BLaER1 treated with 17β-estradiol and CSF1 and Interleukin-3, amounts not matched to agents 10 nM and 100 nM (cell line): Measurements from ENCODE around the gene IGSF5.
"Not testable (repeated sequence)": the region's sequence is repeated elsewhere in the genome, so short reads cannot be mapped to it uniquely, and the experiment has no call there.

Experiments used
- H3K27ac ChIP-seq, 11 experiments: shearing (Covaris generic); formaldehyde crosslinking; 2 replicates each; pipeline ENCODE4 v1.8.1; 2022
- H3K27me3 ChIP-seq, 11 experiments: shearing (Covaris generic); formaldehyde crosslinking; 2 replicates each; pipeline ENCODE4 v1.8.1; 2022
- H3K36me3 ChIP-seq, 11 experiments: shearing (Covaris generic); formaldehyde crosslinking; 2 replicates each; pipeline ENCODE4 v1.8.1; 2022
- H3K4me1 ChIP-seq, 10 experiments: shearing (Covaris generic); formaldehyde crosslinking; 2 replicates each; pipeline ENCODE4 v1.8.1; 2022
- H3K4me2 ChIP-seq, 11 experiments: shearing (Covaris generic); formaldehyde crosslinking; 2 replicates each; pipeline ENCODE4 v1.8.1; 2022
- H3K4me3 ChIP-seq, 10 experiments: shearing (Covaris generic); formaldehyde crosslinking; 2 replicates each; pipeline ENCODE4 v1.8.1; 2022
- H3K9ac ChIP-seq, 11 experiments: shearing (Covaris generic); formaldehyde crosslinking; 2 replicates each; pipeline ENCODE4 v1.8.1; 2022
- H3K9me3 ChIP-seq, 11 experiments: shearing (Covaris generic); formaldehyde crosslinking; replicated peaks in 1 of 11; 2 replicates each; pipeline ENCODE4 v1.8.1; 2022
- H4K20me1 ChIP-seq, 11 experiments: shearing (Covaris generic); formaldehyde crosslinking; 2 replicates each; pipeline ENCODE4 v1.8.1; 2022
- Cebpa-rat ChIP-seq, 11 experiments: shearing (Covaris generic); IDR thresholded peaks; 2 replicates each; pipeline ENCODE4 v1.8.1; 2022

The IGSF5 gene

GRCh38 chr21:39736716-39737115 is 8.3 kb upstream of the IGSF5 start:
- no peaks in the 10 kb centered on the region for H3K27me3 ChIP-seq
- H3K36me3 ChIP-seq, result no peaks in the 10 kb centered on the region
- no peak overlapping the region for H3K4me3 ChIP-seq
- no peak overlapping the region for H3K27ac ChIP-seq
- H3K9me3 ChIP-seq, result peaks cover 0 to 9% (median 3%) of the 10 kb centered on the region in 11 experiments; a peak in 4 of 22 replicates
- no peak for TF ChIP-seq Cebpa-rat (IDR thresholded peaks at IDR 0.05)
- no peak overlapping the region for H3K4me2 ChIP-seq
- no peaks in the 10 kb centered on the region for H4K20me1 ChIP-seq
- H3K4me1 ChIP-seq, result no peaks in the 10 kb centered on the region
- no peak overlapping the region for H3K9ac ChIP-seq

- Histone ChIP-seq H3K4me1 (no peaks in the 10 kb centered on the region), H3K4me3 (no peak overlapping the region), H3K27me3 (no peaks in the 10 kb centered on the region), H4K20me1 (no peaks in the 10 kb centered on the region), H3K36me3 (no peaks in the 10 kb centered on the region), H3K9me3 (peaks cover 0 to 9% (median 0%) of the 10 kb centered on the region in 11 experiments; a peak in 1 of 22 replicates), H3K4me2 (no peak overlapping the region), H3K9ac (no peak overlapping the region), H3K27ac (no peak overlapping the region)
- no peak for TF ChIP-seq Cebpa-rat (IDR thresholded peaks at IDR 0.05)
Measured at GRCh38 chr21:39737376-39738000, 7.5 kb upstream of the IGSF5 start.

- no peak overlapping the region for H3K4me2 ChIP-seq
- peaks cover 0 to 9% (median 0%) of the 10 kb centered on the region in 11 experiments; a peak in 1 of 22 replicates for H3K9me3 ChIP-seq
- TF ChIP-seq Cebpa-rat (IDR thresholded peaks at IDR 0.05), result no peak
- H3K4me3 ChIP-seq, result no peak overlapping the region
- H3K27ac ChIP-seq, result no peak overlapping the region
- no peaks in the 10 kb centered on the region for H3K36me3 ChIP-seq
- no peaks in the 10 kb centered on the region for H3K4me1 ChIP-seq
- no peak overlapping the region for H3K9ac ChIP-seq
- no peaks in the 10 kb centered on the region for H3K27me3 ChIP-seq
- no peaks in the 10 kb centered on the region for H4K20me1 ChIP-seq
Measured at GRCh38 chr21:39738566-39738965, 6.4 kb upstream of the IGSF5 start.

- not testable (repeated sequence) for H3K36me3 ChIP-seq, H3K9me3 ChIP-seq
Measured at GRCh38 chr21:39739531-39739930, 5.5 kb upstream of the IGSF5 start.

GRCh38 chr21:39742561-39742960 is 2.4 kb upstream of the IGSF5 start:
- H3K27ac ChIP-seq, H3K4me2 ChIP-seq, H3K4me3 ChIP-seq, H3K9ac ChIP-seq, H4K20me1 ChIP-seq, H3K36me3 ChIP-seq, H3K4me1 ChIP-seq, H3K27me3 ChIP-seq, H3K9me3 ChIP-seq: not testable (repeated sequence)

More at GRCh38 chr21:39739531-39739930, 5.5 kb upstream of the IGSF5 start:
- not testable (repeated sequence) for H3K27me3 ChIP-seq, H3K4me3 ChIP-seq, H4K20me1 ChIP-seq, H3K27ac ChIP-seq, H3K4me1 ChIP-seq, H3K4me2 ChIP-seq, H3K9ac ChIP-seq

- H3K9ac ChIP-seq, result not testable (repeated sequence)
Measured at GRCh38 chr21:39745332-39745731, 349 bp downstream of the IGSF5 start.

GRCh38 chr21:39750670-39751069 is 5.7 kb downstream of the IGSF5 start:
- no peaks in the 10 kb centered on the region for H3K27me3 ChIP-seq
- no peak overlapping the region for H3K4me3 ChIP-seq
- no peak overlapping the region for H3K27ac ChIP-seq
- H4K20me1 ChIP-seq, result no peaks in the 10 kb centered on the region
- H3K4me2 ChIP-seq, result no peak overlapping the region
- H3K9me3 ChIP-seq, result peaks cover 9 to 17% (median 13%) of the 10 kb centered on the region in 11 experiments; a peak in 20 of 22 replicates
- no peaks in the 10 kb centered on the region for H3K4me1 ChIP-seq
- no peak for TF ChIP-seq Cebpa-rat (IDR thresholded peaks at IDR 0.05)
- no peak overlapping the region for H3K9ac ChIP-seq
- H3K36me3 ChIP-seq, result no peaks in the 10 kb centered on the region

More at GRCh38 chr21:39745332-39745731, 349 bp downstream of the IGSF5 start:
- not testable (repeated sequence) for H3K27ac ChIP-seq, H3K27me3 ChIP-seq, H3K36me3 ChIP-seq, H4K20me1 ChIP-seq, H3K9me3 ChIP-seq, H3K4me3 ChIP-seq, H3K4me2 ChIP-seq, H3K4me1 ChIP-seq

GRCh38 chr21:39754811-39755210 is 9.8 kb downstream of the IGSF5 start:
- Histone ChIP-seq H3K4me2 (no peak overlapping the region), H3K9ac (no peak overlapping the region), H4K20me1 (no peaks in the 10 kb centered on the region), H3K36me3 (no peaks in the 10 kb centered on the region), H3K9me3 (peaks cover 9 to 17% (median 13%) of the 10 kb centered on the region in 11 experiments; a peak in 20 of 22 replicates), H3K4me1 (no peaks in the 10 kb centered on the region), H3K27me3 (no peaks in the 10 kb centered on the region), H3K4me3 (no peak overlapping the region), H3K27ac (no peak overlapping the region)
- TF ChIP-seq Cebpa-rat (IDR thresholded peaks at IDR 0.05), result no peak

- H3K27ac ChIP-seq, result no peak overlapping the region
- no peaks in the 10 kb centered on the region for H4K20me1 ChIP-seq
- no peaks in the 10 kb centered on the region for H3K36me3 ChIP-seq
- no peaks in the 10 kb centered on the region for H3K4me1 ChIP-seq
- H3K27me3 ChIP-seq, result no peaks in the 10 kb centered on the region
- H3K9ac ChIP-seq, result no peak overlapping the region
- TF ChIP-seq Cebpa-rat (IDR thresholded peaks at IDR 0.05), result no peak
- peaks cover 9 to 17% (median 13%) of the 10 kb centered on the region in 11 experiments; a peak in 20 of 22 replicates for H3K9me3 ChIP-seq
- H3K4me2 ChIP-seq, result no peak overlapping the region
- H3K4me3 ChIP-seq, result no peak overlapping the region
Measured at GRCh38 chr21:39756285-39756684, 11.3 kb downstream of the IGSF5 start.

GRCh38 chr21:39763272-39763970 is 18.4 kb downstream of the IGSF5 start:
- Histone ChIP-seq H3K27ac (no peak overlapping the region), H3K36me3 (no peaks in the 10 kb centered on the region), H3K4me2 (no peak overlapping the region), H3K4me3 (no peak overlapping the region), H4K20me1 (no peaks in the 10 kb centered on the region), H3K4me1 (no peaks in the 10 kb centered on the region), H3K27me3 (no peaks in the 10 kb centered on the region), H3K9me3 (no peaks in the 10 kb centered on the region; a peak in 1 of 22 replicates), H3K9ac (no peak overlapping the region)
- TF ChIP-seq Cebpa-rat (IDR thresholded peaks at IDR 0.05), result no peak
